Muscle of leg (tissue), 11 donors: ENCODE data around the gene GSTO2. TPM values are rescaled to one million over a fixed set of nuclear protein-coding genes. Genes with fewer than 3 reads are reported as not detected.

Experiments
- DNase-seq: peaks from one replicate; pipeline ENCODE4 v3.0.0; 2013
- H3K27ac ChIP-seq: one replicate; pipeline ENCODE4 v1.5.1; 2013; ENCODE audit warnings: mild to moderate bottlenecking, low read length, control low read depth
- H3K27me3 ChIP-seq: one replicate; pipeline ENCODE4 v1.6.1; 2013; ENCODE audit warnings: low read length; ENCODE audit not compliant: control insufficient read depth, insufficient read depth
- H3K36me3 ChIP-seq: one replicate; pipeline ENCODE4 v1.6.1; 2013; ENCODE audit warnings: low read length; ENCODE audit not compliant: control insufficient read depth, insufficient read depth
- H3K4me1 ChIP-seq: one replicate; pipeline ENCODE4 v1.6.1; 2013; ENCODE audit warnings: low read length; ENCODE audit not compliant: control insufficient read depth, insufficient read depth
- H3K4me3 ChIP-seq: one replicate; pipeline ENCODE4 v1.5.1; 2013; ENCODE audit warnings: low read length, control low read depth
- H3K9me3 ChIP-seq: replicated peaks from 2 replicates; pipeline ENCODE4 v1.6.1; 2013; ENCODE audit warnings: low read depth, low read length; ENCODE audit not compliant: control insufficient read depth
- whole genome bisulfite sequencing: methylation state at CpG from one replicate; pipeline ENCODE4 v1.1.5; 2013; ENCODE audit warnings: missing lambda C conversion rate; ENCODE audit not compliant: insufficient coverage; 5-methylcytosine and 5-hydroxymethylcytosine counted together
- polyA plus RNA-seq, 8 donors: library from polyadenylated mRNA; unstranded; fragments of 120-200 nt; gene quantifications; one replicate each; pipeline versions ENCODE4 v1.2.1 to v1.2.3, GENCODE V29; 2013; ENCODE audit warnings: inconsistent platforms in 1 of 8, low replicate concordance in 1 of 8; ENCODE audit not compliant: insufficient read length in 8 of 8, insufficient read depth in 1 of 8
- total RNA-seq: library from RNA; stranded (reverse); fragments of 120-200 nt; gene quantifications from one replicate; pipeline ENCODE4 v1.2.4, GENCODE V29; 2013

GSTO2 gene
- total and polyA plus RNA-seq, 9 donors = 0.33 to 2.9 (median 0.84) TPM

GRCh38 chr10:104317269-104317710 lies 48.3 kb downstream of the GSTO2 start:
- WGBS = 19% methylated on average over 5 of the region's 6 CpGs
- Histone ChIP-seq H3K27me3 (no peaks in the 10 kb centered on the region), H3K27ac (peak overlapping the region; percentile 64), H3K36me3 (peaks cover 26% of the 10 kb centered on the region), H3K9me3 (no peaks in the 10 kb centered on the region), H3K4me3 (no peak overlapping the region), H3K4me1 (peaks cover 57% of the 10 kb centered on the region)
- peak; percentile 88 for DNase-seq

GRCh38 chr10:104317726-104318299 lies 48.8 kb downstream of the GSTO2 start:
- peak; percentile 80 for DNase-seq
- Histone ChIP-seq H3K36me3 (peaks cover 26% of the 10 kb centered on the region), H3K4me3 (no peak overlapping the region), H3K9me3 (no peaks in the 10 kb centered on the region), H3K4me1 (peaks cover 57% of the 10 kb centered on the region), H3K27me3 (no peaks in the 10 kb centered on the region), H3K27ac (peak overlapping the region; percentile 64)
- WGBS = 64% methylated on average over 5 of the region's 7 CpGs

GRCh38 chr10:104318326-104318725 lies 49.3 kb downstream of the GSTO2 start:
- Histone ChIP-seq H3K36me3 (peaks cover 23% of the 10 kb centered on the region), H3K4me3 (no peak overlapping the region), H3K9me3 (no peaks in the 10 kb centered on the region), H3K4me1 (peaks cover 62% of the 10 kb centered on the region), H3K27ac (peak overlapping the region; percentile 17), H3K27me3 (no peaks in the 10 kb centered on the region)
- 100% methylated on average over 3 of the region's 5 CpGs for WGBS
- DNase-seq = no peak

- Histone ChIP-seq H3K4me3 (no peak overlapping the region), H3K27ac (no peak overlapping the region), H3K4me1 (peaks cover 69% of the 10 kb centered on the region), H3K36me3 (peaks cover 16% of the 10 kb centered on the region), H3K9me3 (no peaks in the 10 kb centered on the region), H3K27me3 (no peaks in the 10 kb centered on the region)
- no peak for DNase-seq
- WGBS = 69% methylated on average over 14 of the region's 19 CpGs
These were observed 50.1 kb downstream of the GSTO2 start for GRCh38 chr10:104318810-104319741.

- WGBS = 24% methylated on average over 2 of the region's 6 CpGs
- peaks cover 84% of the 10 kb centered on the region for H3K4me1 ChIP-seq
- no peak overlapping the region for H3K4me3 ChIP-seq
- DNase-seq = no peak
- H3K27me3 ChIP-seq = no peaks in the 10 kb centered on the region
- no peaks in the 10 kb centered on the region for H3K9me3 ChIP-seq
- peaks cover 9% of the 10 kb centered on the region for H3K36me3 ChIP-seq
- peak overlapping the region; percentile 67 for H3K27ac ChIP-seq
These were observed 52.2 kb downstream of the GSTO2 start for GRCh38 chr10:104321226-104321625.

- no peaks in the 10 kb centered on the region for H3K9me3 ChIP-seq
- H3K27ac ChIP-seq = peak overlapping the region; percentile 67
- H3K27me3 ChIP-seq = no peaks in the 10 kb centered on the region
- H3K36me3 ChIP-seq = peaks cover 9% of the 10 kb centered on the region
- 57% methylated on average over 4 of the region's 8 CpGs for WGBS
- DNase-seq = peak; percentile 87
- H3K4me1 ChIP-seq = peaks cover 82% of the 10 kb centered on the region
- no peak overlapping the region for H3K4me3 ChIP-seq
These were observed 52.9 kb downstream of the GSTO2 start for GRCh38 chr10:104321725-104322415.

GRCh38 chr10:104322416-104322782 lies 53.4 kb downstream of the GSTO2 start:
- Histone ChIP-seq H3K9me3 (no peaks in the 10 kb centered on the region), H3K4me3 (no peak overlapping the region), H3K27me3 (no peaks in the 10 kb centered on the region), H3K4me1 (peaks cover 82% of the 10 kb centered on the region), H3K36me3 (peaks cover 9% of the 10 kb centered on the region), H3K27ac (peak overlapping the region; percentile 67)
- no peak for DNase-seq
- 61% methylated on average over 2 of the region's 7 CpGs for WGBS

GRCh38 chr10:104323085-104323484 lies 54.1 kb downstream of the GSTO2 start:
- WGBS = no CpG with 5 or more reads among the region's 1 CpG
- Histone ChIP-seq H3K9me3 (no peaks in the 10 kb centered on the region), H3K36me3 (peaks cover 9% of the 10 kb centered on the region), H3K4me3 (no peak overlapping the region), H3K27ac (peak overlapping the region; percentile 67), H3K27me3 (no peaks in the 10 kb centered on the region), H3K4me1 (peaks cover 82% of the 10 kb centered on the region)
- DNase-seq = no peak

- no peak overlapping the region for H3K4me3 ChIP-seq
- 93% methylated on average over 1 of the region's 4 CpGs for WGBS
- H3K9me3 ChIP-seq = no peaks in the 10 kb centered on the region
- no peak for DNase-seq
- H3K36me3 ChIP-seq = peaks cover 9% of the 10 kb centered on the region
- H3K4me1 ChIP-seq = peaks cover 84% of the 10 kb centered on the region
- no peaks in the 10 kb centered on the region for H3K27me3 ChIP-seq
- H3K27ac ChIP-seq = peak overlapping the region; percentile 25
These were observed 54.8 kb downstream of the GSTO2 start for GRCh38 chr10:104323760-104324201.

- Histone ChIP-seq H3K4me3 (no peak overlapping the region), H3K4me1 (peaks cover 84% of the 10 kb centered on the region), H3K27me3 (no peaks in the 10 kb centered on the region), H3K36me3 (peaks cover 9% of the 10 kb centered on the region), H3K9me3 (no peaks in the 10 kb centered on the region), H3K27ac (no peak overlapping the region)
- no peak for DNase-seq
- 73% methylated on average over 8 of the region's 9 CpGs for WGBS
These were observed 55.3 kb downstream of the GSTO2 start for GRCh38 chr10:104324221-104324686.
